Fibroblast of pulmonary artery (primary cell): Measurements from ENCODE around the gene ATP13A3.

ENCODE experiments used
- DNase-seq: peaks from one replicate; pipeline ENCODE4 v3.0.0-alpha.2; 2010; ENCODE audit warnings: low read depth
- H3K4me3 ChIP-seq: replicated peaks from 2 replicates; pipeline ENCODE4 v1.5.1; 2011; ENCODE audit warnings: low read depth, mild to moderate bottlenecking, control low read depth, low read length, moderate library complexity
- CTCF ChIP-seq: IDR thresholded peaks from 2 replicates; pipeline ENCODE4 v1.5.1; 2011; ENCODE audit warnings: mild to moderate bottlenecking, control low read depth, low read length, inconsistent platforms; ENCODE audit errors: missing control alignments

Gene ATP13A3

GRCh38 chr3:194508491-194509453 lies 22.0 kb upstream of the ATP13A3 start:
- TF ChIP-seq CTCF: no peak
- H3K4me3 ChIP-seq: no peak overlapping the region
- peak; percentile 40 for DNase-seq

- no peak for DNase-seq
- no peak overlapping the region for H3K4me3 ChIP-seq
- TF ChIP-seq CTCF: no peak
Measured at GRCh38 chr3:194507571-194507970, 20.8 kb upstream of the ATP13A3 start.

- TF ChIP-seq CTCF: no peak
- DNase-seq: no peak
- H3K4me3 ChIP-seq: no peak overlapping the region
Measured at GRCh38 chr3:194505791-194506415, 19.1 kb upstream of the ATP13A3 start.

GRCh38 chr3:194504861-194505260 lies 18.1 kb upstream of the ATP13A3 start:
- TF ChIP-seq CTCF: no peak
- no peak overlapping the region for H3K4me3 ChIP-seq
- DNase-seq: no peak

- DNase-seq: no peak
- no peak overlapping the region for H3K4me3 ChIP-seq
- no peak for TF ChIP-seq CTCF
Measured at GRCh38 chr3:194504146-194504545, 17.3 kb upstream of the ATP13A3 start.

- TF ChIP-seq CTCF: no peak
- H3K4me3 ChIP-seq: no peak overlapping the region
- no peak for DNase-seq
Measured at GRCh38 chr3:194503081-194503531, 16.3 kb upstream of the ATP13A3 start.
